K562 (cell line): ENCODE data around the gene CRABP2. TPM values are rescaled to one million over a fixed set of nuclear protein-coding genes. Genes with fewer than 3 reads are reported as not detected.
A peak's percentile ranks its signal among the peaks of the same experiment; 100 is the strongest.

Source experiments
- ADNP ChIP-seq: fragments of 200-800 bp; sonication (Bioruptor generic); IDR thresholded peaks from 2 replicates; pipeline ENCODE4 v1.6.1; 2016; ENCODE audit warnings: missing genetic modification characterization, missing compliant biosample characterization
- BCOR ChIP-seq: fragments of 450-650 bp; IDR thresholded peaks from 2 replicates; pipeline ENCODE4 v1.6.1; 2016
- BRD9 ChIP-seq: fragments of 450-650 bp; IDR thresholded peaks from 2 replicates; pipeline ENCODE4 v1.6.1; 2018; ENCODE audit warnings: low read depth; ENCODE audit not compliant: partially characterized antibody
- CHD7 ChIP-seq: fragments of 200-600 bp; sonication (generic); IDR thresholded peaks from one replicate; pipeline ENCODE4 v1.6.1; 2012; ENCODE audit warnings: mild to moderate bottlenecking, low read depth, low read length, inconsistent platforms
- FOXA1 ChIP-seq: fragments of 450-650 bp; IDR thresholded peaks from 2 replicates; pipeline ENCODE4 v1.6.1; 2016; ENCODE audit warnings: mild to moderate bottlenecking, borderline replicate concordance
- FOXO4 ChIP-seq: fragments of 450-650 bp; formaldehyde crosslinking; IDR thresholded peaks from 2 replicates; pipeline ENCODE4 v1.4.0; 2020; ENCODE audit warnings: mild to moderate bottlenecking, moderate library complexity
- HDGF ChIP-seq: fragments of 450-650 bp; IDR thresholded peaks from 2 replicates; pipeline ENCODE4 v1.6.1; 2016
- NR4A1 ChIP-seq, 2 experiments: fragments of 250-450 bp in 1 of 2; fragments of 450-650 bp in 1 of 2; sonication (Bioruptor Pico) in 1 of 2; IDR thresholded peaks; 2 replicates each; pipeline versions ENCODE4 v1.4.0 to v1.6.1; 2016 to 2020; ENCODE audit warnings: mild to moderate bottlenecking in 2 of 2, missing compliant biosample characterization in 1 of 2, missing genetic modification characterization in 1 of 2, moderate library complexity in 1 of 2
- SAP30 ChIP-seq: fragments of 200-600 bp; sonication (generic); IDR thresholded peaks from 2 replicates; pipeline ENCODE4 v1.6.1; 2012; ENCODE audit warnings: borderline replicate concordance, low read depth, mild to moderate bottlenecking, moderate library complexity, low read length, control low read depth, inconsistent platforms; ENCODE audit not compliant: insufficient read depth, poor library complexity, severe bottlenecking
- SMAD4 ChIP-seq: fragments of 250-450 bp; sonication (Bioruptor Pico); conservative IDR thresholded peaks from 2 replicates; pipeline ENCODE4 v1.8.0; 2021; ENCODE audit warnings: inconsistent platforms, mild to moderate bottlenecking, moderate library complexity
- SNIP1 ChIP-seq: fragments of 450-650 bp; IDR thresholded peaks from 2 replicates; pipeline ENCODE4 v1.7.1; 2017; ENCODE audit warnings: low read depth, mild to moderate bottlenecking
- VEZF1 ChIP-seq: fragments of 200-800 bp; sonication (Bioruptor generic); IDR thresholded peaks from 2 replicates; pipeline ENCODE4 v1.6.1; 2017; ENCODE audit warnings: missing genetic modification characterization, missing compliant biosample characterization
- ZNF717 ChIP-seq: fragments of 250-450 bp; sonication (Bioruptor Pico); IDR thresholded peaks from 2 replicates; pipeline ENCODE4 v1.5.0; 2021
- polyA plus RNA-seq, 8 experiments: library from polyadenylated mRNA; depleted of rRNA in 4 of 8; stranded (reverse) in 5 of 8; unstranded in 3 of 8; fragments of >200 nt; fragmentation: Nextera tagmentation in 2 of 8; fragmentation: Illumina TruSeq in 1 of 8; extraction: Ambion mirVana in 2 of 8; extraction: Trizol in 1 of 8; gene quantifications; 2 replicates each; pipeline versions ENCODE4 v1.2.1 to v1.2.3, GENCODE V29; 2011 to 2014; ENCODE audit warnings: inconsistent platforms in 1 of 8, missing spikeins in 1 of 8
- total RNA-seq, 7 experiments: library from RNA; depleted of rRNA in 6 of 7; stranded (reverse); fragments of >200 nt in 6 of 7; fragmentation: Illumina TruSeq in 2 of 7; extraction: Trizol in 2 of 7; gene quantifications; 2 replicates each; pipeline versions ENCODE4 v1.2.1 to v1.2.3, GENCODE V29; 2011 to 2021; ENCODE audit warnings: low replicate concordance in 1 of 7

The CRABP2 gene
- total and polyA plus RNA-seq, 9 of the 15 experiments (the other 6 are each of a cell fraction or from before 2014, with no cell fraction given), result 0.30 to 2.5 (median 0.82) TPM

GRCh38 chr1:156662005-156662799 is 43.2 kb downstream of the CRABP2 start (continued):
- TF ChIP-seq HDGF (peak; percentile 83), ADNP (tag) (peak; percentile 86; the same call in 1 of the 2 replicates), FOXA1 (no peak), SNIP1 (no peak), FOXO4 (CRISPR knock-in tag) (no peak), BRD9 (peak; percentile 29), ZNF717 (CRISPR knock-in tag) (no peak), SAP30 (no peak), VEZF1 (CRISPR knock-in tag) (no peak), SMAD4 (CRISPR knock-in tag) (0 out of 2 replicates have a peak, but pooled peaks have one; percentile 20), NR4A1 (CRISPR knock-in tag; IDR thresholded peaks at IDR 0.05) (peak; percentile 31; the same call in 1 of the 2 replicates), NR4A1 (tag; IDR thresholded peaks at IDR 0.05) (no peak), BCOR (peak; percentile 99), CHD7 (no peak)
